Measurements from ENCODE around the gene PDIA2. TPM values are rescaled to one million over a fixed set of nuclear protein-coding genes. Genes with fewer than 3 reads are reported as not detected.

Gene PDIA2
- total RNA-seq, 2 experiments from 2014 or later: not detected

GRCh38 chr16:239948-240277 is 43.1 kb upstream of the PDIA2 start:
- Mint-ChIP-seq H3K27me3 (no peaks in the 10 kb centered on the region), H3K36me3 (ENCODE audit: low read depth) (peaks cover 7% of the 10 kb centered on the region)

DNA sequence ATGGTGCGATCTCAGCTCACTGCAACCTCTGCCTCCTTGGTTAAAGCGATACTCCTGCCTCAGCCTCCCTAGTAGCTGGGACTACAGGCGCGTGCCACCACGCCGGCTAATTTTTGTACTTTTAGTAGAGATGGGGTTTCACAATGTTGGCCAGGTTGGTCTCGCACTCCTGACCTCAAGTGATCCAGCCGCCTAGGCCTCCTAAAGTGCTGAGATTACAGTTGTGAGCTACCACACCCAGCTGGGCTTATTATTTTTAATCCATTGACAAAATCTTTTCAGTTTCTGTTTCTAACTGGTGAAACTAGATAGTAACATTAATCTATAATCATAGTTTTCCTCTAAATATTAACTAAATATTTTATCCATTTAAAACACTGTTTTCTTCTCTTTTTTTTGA is 42.4 kb upstream of the PDIA2 start:
- Mint-ChIP-seq H3K4me1 (ENCODE audit: low read depth) (peaks cover 6% of the 10 kb centered on the region), H3K4me3 (no peak overlapping the region), H3K36me3 (ENCODE audit: low read depth) (peaks cover 4% of the 10 kb centered on the region), H3K27me3 (no peaks in the 10 kb centered on the region), H3K9me3 (no peaks in the 10 kb centered on the region), H3K27ac (no peak overlapping the region)
- ChIA-PET POLR2A (no interaction called here), CTCF (no interaction called here)
- Histone ChIP-seq H3K4me1 (ENCODE audit: insufficient read depth, low read length) (peaks cover 7% of the 10 kb centered on the region), H3K4me3 (ENCODE audit: low read length) (no peak overlapping the region), H3K9me3 (ENCODE audit: control insufficient read depth in 1 of 2, insufficient read depth in 1 of 2, low read length in 2 of 2) (no peaks in the 10 kb centered on the region), H3K27me3 (ENCODE audit: control insufficient read depth in 1 of 2, insufficient read depth in 2 of 2, low read length in 2 of 2) (no peaks in the 10 kb centered on the region), H3K27ac (ENCODE audit: low read depth in 1 of 2, low read length in 2 of 2) (no peak overlapping the region), H3K36me3 (ENCODE audit: insufficient read depth, low read length) (no peaks in the 10 kb centered on the region)
- intact Hi-C loops (cut with DNase I, micrococcal nuclease): no loop called here
- ATAC-seq (ENCODE audit: poor library complexity) (no peak), DNase-seq (peak in 1 of 14 experiments; percentile 3)
- no peak for TF ChIP-seq CTCF (IDR thresholded peaks at IDR 0.05)

More at GRCh38 chr16:239948-240277, 43.1 kb upstream of the PDIA2 start:
- Histone ChIP-seq H3K27me3 (ENCODE audit: control insufficient read depth in 1 of 2, insufficient read depth in 2 of 2, low read length in 2 of 2) (no peaks in the 10 kb centered on the region), H3K27ac (ENCODE audit: low read depth in 1 of 2, low read length in 2 of 2) (no peak overlapping the region), H3K4me1 (ENCODE audit: insufficient read depth, low read length) (peaks cover 12% of the 10 kb centered on the region), H3K4me3 (ENCODE audit: low read length) (no peak overlapping the region), H3K36me3 (ENCODE audit: insufficient read depth, low read length) (no peaks in the 10 kb centered on the region), H3K9me3 (ENCODE audit: control insufficient read depth in 1 of 2, insufficient read depth in 1 of 2, low read length in 2 of 2) (no peaks in the 10 kb centered on the region)
- Mint-ChIP-seq H3K4me3 (peak overlapping the region; percentile 1), H3K4me1 (ENCODE audit: low read depth) (peaks cover 12% of the 10 kb centered on the region), H3K9me3 (no peaks in the 10 kb centered on the region), H3K27ac (no peak overlapping the region)
- POLR2A ChIA-PET: no interaction called here
- intact Hi-C loops (cut with DNase I, micrococcal nuclease): no loop called here
- CTCF ChIA-PET: no interaction called here
- no peak for TF ChIP-seq CTCF (IDR thresholded peaks at IDR 0.05)
- ATAC-seq (ENCODE audit: poor library complexity) (no peak), DNase-seq (no peak)

DNA sequence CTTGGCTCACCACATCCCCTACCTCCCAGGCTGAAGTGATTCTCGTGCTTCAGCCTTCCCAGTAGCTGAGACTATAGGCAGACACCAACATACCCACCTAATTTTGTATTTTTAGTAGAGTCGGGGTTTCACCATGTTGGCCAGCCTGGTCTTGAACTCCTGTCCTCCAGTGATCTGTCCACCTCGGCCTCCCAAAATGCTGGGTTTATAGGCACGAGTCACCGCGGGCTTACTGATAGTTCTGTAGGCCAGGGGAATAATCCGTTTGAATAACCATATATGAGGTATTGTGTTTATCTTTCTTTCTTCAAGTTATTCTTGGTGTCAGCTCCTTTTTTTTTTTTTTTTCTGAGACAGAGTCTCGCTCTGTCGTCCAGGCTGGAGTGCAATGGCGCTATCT is 40.7 kb upstream of the PDIA2 start:
- no peak for TF ChIP-seq CTCF (IDR thresholded peaks at IDR 0.05)
- Histone ChIP-seq H3K4me3 (ENCODE audit: low read length) (no peak overlapping the region), H3K27ac (ENCODE audit: low read depth in 1 of 2, low read length in 2 of 2) (no peak overlapping the region), H3K9me3 (ENCODE audit: control insufficient read depth in 1 of 2, insufficient read depth in 1 of 2, low read length in 2 of 2) (no peaks in the 10 kb centered on the region), H3K4me1 (ENCODE audit: insufficient read depth, low read length) (peaks cover 4% of the 10 kb centered on the region), H3K36me3 (ENCODE audit: insufficient read depth, low read length) (no peaks in the 10 kb centered on the region), H3K27me3 (ENCODE audit: control insufficient read depth in 1 of 2, insufficient read depth in 2 of 2, low read length in 2 of 2) (no peaks in the 10 kb centered on the region)
- peaks cover 4% of the 10 kb centered on the region for H3K4me1 Mint-ChIP-seq (ENCODE audit: low read depth)
- POLR2A ChIA-PET: interaction anchor here (0.6 to 1.3 kb wide), 4 partner anchors 10 to 912 kb away, joined by 3 to 4 read pairs (median 4); no protein-coding TSS in a partner anchor
- no peaks in the 10 kb centered on the region for H3K9me3 Mint-ChIP-seq
- intact Hi-C loops (cut with DNase I, micrococcal nuclease): no loop called here
- ATAC-seq (ENCODE audit: poor library complexity): no peak
- no peak for DNase-seq
- H3K27ac Mint-ChIP-seq: no peak overlapping the region
- H3K36me3 Mint-ChIP-seq (ENCODE audit: low read depth): peaks cover 4% of the 10 kb centered on the region
- no peaks in the 10 kb centered on the region for H3K27me3 Mint-ChIP-seq
- no peak overlapping the region for H3K4me3 Mint-ChIP-seq
- CTCF ChIA-PET: no interaction called here

All from CD4-positive, alpha-beta T cell (primary cell).